Fibroblast of gingiva (primary cell): Measurements from ENCODE around the gene MCOLN1.
A peak's percentile ranks its signal among the peaks of the same experiment; 100 is the strongest.
"Not testable (repeated sequence)": the region's sequence is repeated elsewhere in the genome, so short reads cannot be mapped to it uniquely, and the experiment has no call there.

Experiments used
- DNase-seq: peaks from one replicate; pipeline ENCODE4 v3.0.0-alpha.2; 2011; ENCODE audit warnings: low read depth

The MCOLN1 gene

DNA sequence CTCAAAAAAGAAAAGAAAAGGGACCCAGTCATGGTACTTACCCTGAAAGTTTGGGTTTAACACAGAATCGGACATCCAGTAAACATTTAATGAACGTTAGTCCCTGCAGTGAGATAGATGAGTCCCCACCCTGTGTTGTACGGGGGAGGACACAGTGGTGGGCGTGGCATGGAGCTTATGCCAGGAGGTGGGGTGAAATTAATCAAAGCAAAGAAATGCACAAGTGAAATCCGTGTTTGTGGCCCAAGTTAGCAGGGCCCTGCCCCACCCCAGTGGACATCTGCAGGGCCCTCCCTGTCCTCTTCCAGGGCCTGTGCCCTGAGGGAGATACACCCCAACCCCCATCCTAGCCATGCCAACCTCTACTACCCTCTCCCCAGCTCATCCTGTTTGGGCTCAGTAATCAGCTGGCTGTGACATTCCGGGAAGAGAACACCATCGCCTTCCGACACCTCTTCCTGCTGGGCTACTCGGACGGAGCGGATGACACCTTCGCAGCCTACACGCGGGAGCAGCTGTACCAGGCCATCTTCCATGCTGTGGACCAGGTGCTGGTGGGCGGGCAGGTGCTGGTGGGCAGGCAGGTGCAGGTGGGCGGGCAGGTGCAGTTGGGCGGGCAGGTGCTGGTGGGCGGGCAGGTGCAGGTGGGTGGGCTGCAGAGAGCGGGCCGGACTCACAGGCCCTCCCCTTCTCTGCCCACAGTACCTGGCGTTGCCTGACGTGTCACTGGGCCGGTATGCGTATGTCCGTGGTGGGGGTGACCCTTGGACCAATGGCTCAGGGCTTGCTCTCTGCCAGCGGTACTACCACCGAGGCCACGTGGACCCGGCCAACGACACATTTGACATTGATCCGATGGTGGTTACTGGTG, 3.9 kb downstream of the MCOLN1 start:
- no peak for DNase-seq

GRCh38 chr19:7527516-7528191, 5.2 kb downstream of the MCOLN1 start:
- no peak for DNase-seq

GRCh38 chr19:7528192-7528519, 5.7 kb downstream of the MCOLN1 start:
- DNase-seq: no peak

DNA sequence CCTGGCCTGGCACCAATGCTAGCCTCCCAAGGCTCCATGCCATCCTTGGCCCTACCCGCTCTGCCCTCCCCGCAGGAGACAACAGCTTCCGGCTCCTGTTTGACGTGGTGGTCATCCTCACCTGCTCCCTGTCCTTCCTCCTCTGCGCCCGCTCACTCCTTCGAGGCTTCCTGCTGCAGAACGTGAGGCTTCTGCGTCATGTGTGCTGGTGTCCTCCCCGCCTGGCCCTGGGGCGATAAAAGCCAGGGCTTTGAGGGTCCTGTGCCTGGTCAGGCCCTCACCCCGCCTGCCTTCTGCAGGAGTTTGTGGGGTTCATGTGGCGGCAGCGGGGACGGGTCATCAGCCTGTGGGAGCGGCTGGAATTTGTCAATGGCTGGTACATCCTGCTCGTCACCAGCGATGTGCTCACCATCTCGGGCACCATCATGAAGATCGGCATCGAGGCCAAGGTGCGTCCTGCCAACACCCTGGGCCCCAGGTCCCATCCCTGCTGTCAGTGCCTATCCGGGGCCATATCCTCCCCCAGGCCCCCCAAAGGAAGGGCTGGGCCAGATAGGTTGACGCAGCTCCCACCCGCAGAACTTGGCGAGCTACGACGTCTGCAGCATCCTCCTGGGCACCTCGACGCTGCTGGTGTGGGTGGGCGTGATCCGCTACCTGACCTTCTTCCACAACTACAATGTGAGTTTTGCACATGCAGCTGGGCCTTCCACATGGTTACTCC, 6.3 kb downstream of the MCOLN1 start:
- DNase-seq: no peak

DNA sequence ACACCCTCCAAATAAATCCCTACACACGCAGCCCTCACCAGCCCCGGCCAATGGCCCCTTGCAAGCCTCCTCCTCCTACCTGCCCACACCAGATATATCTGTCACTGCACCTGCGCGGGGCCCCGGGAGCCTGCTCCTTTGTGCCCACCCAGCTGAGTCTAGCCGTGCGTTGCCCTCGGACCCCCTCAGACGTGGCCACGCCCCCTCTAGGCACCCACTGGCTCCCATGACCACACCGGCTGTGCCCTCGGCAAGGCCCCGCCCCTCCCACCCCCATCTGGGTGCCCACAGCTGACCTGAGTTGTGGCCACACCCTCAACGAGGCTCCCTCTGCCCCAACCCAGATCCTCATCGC, 6.8 kb downstream of the MCOLN1 start:
- DNase-seq: no peak

DNA sequence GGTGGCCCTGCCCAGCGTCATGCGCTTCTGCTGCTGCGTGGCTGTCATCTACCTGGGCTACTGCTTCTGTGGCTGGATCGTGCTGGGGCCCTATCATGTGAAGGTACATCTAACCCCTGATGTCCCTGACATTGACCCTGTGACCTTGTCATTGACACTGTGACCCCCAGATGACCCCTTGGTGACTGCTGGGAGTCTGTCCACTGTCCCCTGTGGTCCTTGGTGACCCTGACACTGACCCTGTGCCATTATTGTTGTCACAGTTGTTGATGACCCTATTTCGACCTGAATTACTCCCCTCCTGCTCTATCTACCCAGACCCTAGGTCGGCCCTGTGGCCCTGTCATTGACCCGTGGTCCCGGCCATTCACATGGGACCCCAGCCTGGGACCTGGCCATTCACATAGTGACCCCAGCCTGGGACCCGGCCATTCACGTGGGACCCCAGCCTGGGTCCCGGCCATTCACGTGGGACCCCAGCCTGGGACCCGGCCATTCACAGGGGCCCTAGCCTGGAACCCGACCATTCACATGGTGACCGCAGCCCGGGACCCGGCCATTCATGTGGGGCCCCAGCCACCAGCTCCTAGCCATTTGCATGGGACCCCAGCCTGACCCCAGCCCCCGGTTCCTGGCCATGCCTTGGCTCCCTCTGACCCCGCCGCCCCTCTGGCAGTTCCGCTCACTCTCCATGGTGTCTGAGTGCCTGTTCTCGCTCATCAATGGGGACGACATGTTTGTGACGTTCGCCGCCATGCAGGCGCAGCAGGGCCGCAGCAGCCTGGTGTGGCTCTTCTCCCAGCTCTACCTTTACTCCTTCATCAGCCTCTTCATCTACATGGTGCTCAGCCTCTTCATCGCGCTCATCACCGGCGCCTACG, 7.4 kb downstream of the MCOLN1 start:
- no peak for DNase-seq

GRCh38 chr19:7533281-7533885, 11.0 kb downstream of the MCOLN1 start:
- DNase-seq: peak; percentile 60

DNA sequence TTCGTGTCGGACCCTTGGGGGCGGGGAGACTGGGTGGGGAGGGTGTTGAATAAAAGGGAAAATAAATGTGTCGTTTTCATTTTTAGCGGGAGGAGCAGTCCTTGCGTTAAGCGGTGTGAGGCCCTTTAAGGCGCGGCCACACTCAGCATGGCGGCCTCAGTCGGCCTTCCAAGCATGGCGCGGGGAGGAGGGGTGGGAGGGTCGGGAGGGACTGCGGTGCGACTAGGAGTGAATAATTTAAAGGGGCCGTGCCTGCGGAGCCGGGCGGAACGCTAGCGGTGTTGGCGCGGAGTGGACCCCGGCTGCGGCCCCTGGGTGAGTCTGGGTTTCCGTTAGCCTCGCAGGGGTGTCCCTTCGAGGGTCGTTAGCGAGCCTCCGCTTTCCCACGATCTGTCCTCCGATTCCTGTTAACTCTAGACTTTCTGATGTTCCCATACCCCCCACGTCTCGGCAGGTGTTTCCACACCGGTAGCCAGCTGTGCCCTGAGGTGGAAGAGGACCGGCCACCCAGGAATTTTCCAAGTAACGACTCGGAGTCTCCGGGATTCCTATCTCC, 11.6 kb downstream of the MCOLN1 start:
- DNase-seq: peak; percentile 86

DNA sequence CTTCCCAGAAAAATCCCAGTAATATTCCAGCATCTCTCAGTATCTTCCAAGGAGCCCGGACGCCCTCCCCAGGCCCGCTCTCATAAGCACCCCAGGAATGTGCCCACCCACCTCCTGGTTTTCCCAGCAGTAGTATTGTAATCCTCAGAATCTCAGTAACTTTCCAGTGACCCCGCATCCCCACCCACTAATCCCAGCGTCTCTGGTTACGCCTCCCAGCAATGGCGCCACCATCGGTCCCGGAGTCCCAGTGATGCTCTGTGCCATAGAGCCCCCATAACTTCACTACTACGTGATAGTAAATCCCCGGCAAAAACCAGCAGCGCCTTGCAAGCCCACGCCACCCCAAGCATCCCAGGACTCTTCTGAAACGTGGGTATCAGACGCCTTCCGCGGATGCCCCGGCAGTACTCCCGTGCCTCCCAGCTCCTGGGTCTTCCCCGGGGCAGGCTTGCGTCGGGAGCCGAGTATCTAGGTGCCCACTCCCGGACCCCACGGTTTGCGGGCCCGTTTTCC, 12.2 kb downstream of the MCOLN1 start:
- peak; percentile 80 for DNase-seq

GRCh38 chr19:7535047-7535997, 12.9 kb downstream of the MCOLN1 start, which contains the start of gene PNPLA6:
Gene PNPLA6, plus strand, starts transcription at chr19:7535717. Its CDS starts 72 bp downstream, at chr19:7535789.
- DNase-seq: peak; percentile 92

GRCh38 chr19:7535998-7536695, 13.7 kb downstream of the MCOLN1 start:
- DNase-seq: no peak

- DNase-seq: not testable (repeated sequence)
These were observed 16.6 kb downstream of the MCOLN1 start for GRCh38 chr19:7538990-7539389.

DNA sequence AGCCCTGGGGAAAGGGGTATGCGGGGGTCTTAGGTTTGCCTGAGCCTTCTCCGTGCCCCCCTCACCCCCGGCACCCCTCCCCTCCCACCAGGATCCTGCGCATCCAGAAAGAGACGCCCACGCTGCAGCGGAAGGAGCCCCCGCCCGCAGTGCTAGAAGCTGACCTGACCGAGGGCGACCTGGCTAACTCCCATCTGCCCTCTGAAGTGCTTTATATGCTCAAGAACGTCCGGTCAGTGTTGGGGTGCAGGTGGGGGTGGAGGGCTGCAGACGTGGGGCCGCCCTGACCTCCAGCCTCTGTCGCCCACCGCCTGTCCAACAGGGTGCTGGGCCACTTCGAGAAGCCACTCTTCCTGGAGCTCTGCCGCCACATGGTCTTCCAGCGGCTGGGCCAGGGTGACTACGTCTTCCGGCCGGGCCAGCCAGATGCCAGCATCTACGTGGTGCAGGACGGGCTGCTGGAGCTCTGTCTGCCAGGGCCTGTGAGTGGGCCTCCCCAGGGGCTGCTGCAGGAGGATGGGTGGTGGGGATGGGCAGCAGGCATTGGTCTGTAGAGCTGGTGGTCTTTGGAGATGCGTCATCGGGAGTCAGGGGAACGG, 17.5 kb downstream of the MCOLN1 start:
- DNase-seq: no peak

GRCh38 chr19:7540761-7541474, 18.5 kb downstream of the MCOLN1 start:
- no peak for DNase-seq

DNA sequence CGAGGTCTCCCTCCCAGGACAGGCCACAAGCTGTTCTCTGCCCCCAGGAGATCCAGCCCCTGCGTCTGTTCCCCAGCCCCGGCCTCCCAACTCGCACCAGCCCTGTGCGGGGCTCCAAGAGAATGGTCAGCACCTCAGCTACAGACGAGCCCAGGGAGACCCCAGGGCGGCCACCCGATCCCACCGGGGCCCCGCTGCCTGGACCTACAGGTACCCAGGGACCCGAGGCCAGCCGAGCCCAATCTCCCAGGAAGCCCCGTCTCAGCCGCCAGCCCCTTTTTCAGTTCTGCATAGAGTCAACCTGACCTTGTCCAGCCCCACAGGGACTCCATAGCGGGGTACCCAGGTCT, 19.0 kb downstream of the MCOLN1 start:
- no peak for DNase-seq

GRCh38 chr19:7541828-7542443, 19.5 kb downstream of the MCOLN1 start:
- no peak for DNase-seq

DNA sequence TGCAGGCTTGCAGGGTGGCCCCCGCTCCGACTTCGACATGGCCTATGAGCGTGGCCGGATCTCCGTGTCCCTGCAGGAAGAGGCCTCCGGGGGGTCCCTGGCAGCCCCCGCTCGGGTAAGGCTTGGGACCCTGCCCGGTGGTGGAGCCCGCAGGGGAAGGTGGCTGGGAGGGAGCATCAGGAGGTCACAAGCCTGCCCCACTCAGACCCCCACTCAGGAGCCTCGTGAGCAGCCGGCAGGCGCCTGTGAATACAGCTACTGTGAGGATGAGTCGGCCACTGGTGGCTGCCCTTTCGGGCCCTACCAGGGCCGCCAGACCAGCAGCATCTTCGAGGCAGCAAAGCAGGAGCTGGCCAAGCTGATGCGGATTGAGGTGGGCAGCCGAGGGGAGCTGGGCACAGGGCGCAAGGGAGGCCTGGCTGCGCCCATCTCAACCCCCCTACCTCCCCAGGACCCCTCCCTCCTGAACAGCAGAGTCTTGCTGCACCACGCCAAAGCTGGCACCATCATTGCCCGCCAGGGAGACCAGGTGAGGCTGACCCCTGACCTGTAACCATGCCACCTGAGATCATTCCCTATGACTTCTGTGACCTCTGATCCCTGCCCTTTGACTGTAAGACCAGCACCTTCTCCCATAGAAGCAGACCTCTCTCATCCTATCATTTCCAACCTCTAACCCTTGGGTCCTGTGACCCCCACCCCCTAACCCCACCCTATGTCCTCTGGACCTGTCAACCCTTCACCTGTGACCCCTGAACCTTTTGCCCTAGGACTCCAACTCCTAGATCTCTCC, 20.3 kb downstream of the MCOLN1 start:
- no peak for DNase-seq
